SW 1271 (cell line): ENCODE data around the gene CMTM8.
A peak's percentile ranks its signal among the peaks of the same experiment; 100 is the strongest.

ENCODE experiments used
- DNase-seq, 2 experiments: peaks; one replicate each; lab custom pipeline; 2025; lab: John Stamatoyannopoulos, UW

Gene CMTM8

GRCh38 chr3:32340039-32340438 lies 101.6 kb downstream of the CMTM8 start:
- peak; percentile 25 to 59 for DNase-seq

GRCh38 chr3:32340611-32341365 lies 102.3 kb downstream of the CMTM8 start:
- DNase-seq: no peak

GRCh38 chr3:32347343-32348125 lies 109.1 kb downstream of the CMTM8 start:
- DNase-seq: no peak

GRCh38 chr3:32349184-32349583 lies 110.7 kb downstream of the CMTM8 start:
- DNase-seq: no peak

GRCh38 chr3:32352563-32352962 lies 114.1 kb downstream of the CMTM8 start:
- DNase-seq: no peak

- DNase-seq: no peak
Observed at GRCh38 chr3:32353351-32353750, 114.9 kb downstream of the CMTM8 start.

- DNase-seq: no peak
Observed at GRCh38 chr3:32354362-32354778, 115.9 kb downstream of the CMTM8 start.

- no peak for DNase-seq
Observed at GRCh38 chr3:32355751-32356291, 117.3 kb downstream of the CMTM8 start.

- DNase-seq: no peak
Observed at GRCh38 chr3:32359766-32360492, 121.4 kb downstream of the CMTM8 start.

GRCh38 chr3:32360493-32360827 lies 122.0 kb downstream of the CMTM8 start:
- DNase-seq: no peak

GRCh38 chr3:32366638-32367397 lies 128.3 kb downstream of the CMTM8 start:
- DNase-seq: no peak

- DNase-seq: no peak
Observed at GRCh38 chr3:32367442-32367841, 129.0 kb downstream of the CMTM8 start.

- DNase-seq: no peak
Observed at GRCh38 chr3:32371461-32372212, 133.2 kb downstream of the CMTM8 start.

GRCh38 chr3:32372213-32372490 lies 133.7 kb downstream of the CMTM8 start:
- no peak for DNase-seq

- no peak for DNase-seq
Observed at GRCh38 chr3:32373276-32373675, 134.8 kb downstream of the CMTM8 start.

- no peak for DNase-seq
Observed at GRCh38 chr3:32373844-32374243, 135.4 kb downstream of the CMTM8 start.

GRCh38 chr3:32374788-32375595 lies 136.5 kb downstream of the CMTM8 start:
- DNase-seq: peak; percentile 11 to 49

- DNase-seq: no peak
Observed at GRCh38 chr3:32375596-32375930, 137.1 kb downstream of the CMTM8 start.

- no peak for DNase-seq
Observed at GRCh38 chr3:32376115-32376514, 137.6 kb downstream of the CMTM8 start.

- DNase-seq: no peak
Observed at GRCh38 chr3:32379831-32380500, 141.5 kb downstream of the CMTM8 start.
